H1 (cell line): ENCODE data around the gene LPCAT1. TPM values are rescaled to one million over a fixed set of nuclear protein-coding genes. Genes with fewer than 3 reads are reported as not detected.
"Not testable (repeated sequence)": the region's sequence is repeated elsewhere in the genome, so short reads cannot be mapped to it uniquely, and the experiment has no call there.

Source experiments
- CTCF ChIA-PET: fragments of 300-600 bp; sonication (Branson Sonifier 250); formaldehyde crosslinking; loops from one replicate; lab custom pipeline; 2021; ENCODE audit not compliant: partially characterized antibody; lab: Charles Lee
- POLR2A ChIA-PET: fragments of 300-600 bp; sonication (Branson Sonifier 250); formaldehyde crosslinking; loops from one replicate; lab custom pipeline; 2021; ENCODE audit warnings: inconsistent platforms; ENCODE audit not compliant: partially characterized antibody; lab: Charles Lee
- DNase-seq, 2 experiments: peaks; one replicate each; pipeline versions ENCODE4 v3.0.0 to v3.0.0-alpha.2; 2010 to 2022; ENCODE audit warnings: low spot score in 2 of 2, low read depth in 1 of 2, mixed read lengths in 1 of 2
- FAIRE-seq: peaks from 2 replicates; lab custom pipeline; 2011; peaks lifted over from hg19 to GRCh38; lab: Jason Lieb, UNC
- H2AFZ ChIP-seq: 2 replicates; pipeline ENCODE4 v1.8.1; 2012; ENCODE audit warnings: low read length, inconsistent platforms
- H2AK5ac ChIP-seq: 2 replicates; pipeline ENCODE4 v1.6.1; 2013; ENCODE audit warnings: low read depth, low read length
- H2BK120ac ChIP-seq: replicated peaks from 2 replicates; pipeline ENCODE3; 2013; ENCODE audit warnings: low read depth, low read length, inconsistent platforms
- H2BK12ac ChIP-seq: 2 replicates; pipeline ENCODE4 v1.6.1; 2013; ENCODE audit warnings: low read depth, low read length
- H2BK15ac ChIP-seq: 2 replicates; pipeline ENCODE4 v1.6.1; 2013; ENCODE audit warnings: low read length
- H2BK20ac ChIP-seq: 2 replicates; pipeline ENCODE4 v1.6.1; 2013; ENCODE audit warnings: low read length
- H2BK5ac ChIP-seq: 2 replicates; pipeline ENCODE4 v1.6.1; 2013; ENCODE audit warnings: low read depth, low read length
- H3K14ac ChIP-seq: 2 replicates; pipeline ENCODE4 v1.6.1; 2013; ENCODE audit warnings: inconsistent platforms; ENCODE audit not compliant: insufficient read length
- H3K18ac ChIP-seq: 2 replicates; pipeline ENCODE4 v1.6.1; 2013; ENCODE audit warnings: low read length; ENCODE audit errors: extremely low read depth
- H3K23ac ChIP-seq: 2 replicates; pipeline ENCODE4 v1.6.1; 2013; ENCODE audit warnings: inconsistent platforms; ENCODE audit not compliant: insufficient read length
- H3K23me2 ChIP-seq: 2 replicates; pipeline ENCODE4 v1.6.1; 2013; ENCODE audit warnings: low read depth, low read length
- H3K27ac ChIP-seq: 2 replicates; pipeline ENCODE4 v1.6.1; 2011; ENCODE audit warnings: low read depth, low read length, inconsistent platforms
- H3K27me3 ChIP-seq, 4 experiments: replicated peaks in 1 of 4; 1 replicate in 1 of 4; 2 replicates in 3 of 4; pipeline versions ENCODE4 v1.6.1 to v1.8.1; 2011 to 2013; ENCODE audit warnings: low read length in 3 of 4, mild to moderate bottlenecking in 3 of 4, inconsistent platforms in 2 of 4, mixed read lengths in 2 of 4, moderate library complexity in 1 of 4; ENCODE audit not compliant: control insufficient read depth in 3 of 4, insufficient read depth in 3 of 4; ENCODE audit errors: extremely low read depth in 1 of 4
- H3K36me3 ChIP-seq, 4 experiments: 2 replicates each; pipeline versions ENCODE4 v1.6.1 to v1.8.1; 2011 to 2013; ENCODE audit warnings: mild to moderate bottlenecking in 4 of 4, low read length in 3 of 4, moderate library complexity in 2 of 4, control low read depth in 1 of 4, inconsistent platforms in 1 of 4; ENCODE audit not compliant: insufficient read depth in 4 of 4, control insufficient read depth in 2 of 4
- H3K4ac ChIP-seq: replicated peaks from 2 replicates; pipeline ENCODE3; 2013; ENCODE audit warnings: low read length, low read depth, mixed read lengths, inconsistent platforms; ENCODE audit not compliant: insufficient read length
- H3K4me1 ChIP-seq, 4 experiments: replicated peaks in 1 of 4; 1 replicate in 1 of 4; 2 replicates in 3 of 4; pipeline versions ENCODE4 v1.6.1 to v1.8.1; 2011 to 2013; ENCODE audit warnings: low read length in 3 of 4, inconsistent platforms in 2 of 4, mixed read lengths in 1 of 4; ENCODE audit not compliant: insufficient read depth in 4 of 4, control insufficient read depth in 3 of 4
- H3K4me2 ChIP-seq, 2 experiments: 2 replicates each; pipeline versions ENCODE4 v1.6.1 to v1.8.1; 2011 to 2013; ENCODE audit warnings: low read depth in 2 of 2, low read length in 2 of 2, control low read depth in 1 of 2, inconsistent platforms in 1 of 2, mild to moderate bottlenecking in 1 of 2; ENCODE audit not compliant: insufficient read depth in 1 of 2
- H3K4me3 ChIP-seq, 4 experiments: fragments of 200-600, 300-600 bp in 1 of 4; sonication (generic), shearing (Covaris generic), sonication (Bioruptor Twin) in 1 of 4; 2 replicates each; pipeline versions ENCODE4 v1.5.1 to v1.8.1; 2011 to 2016; ENCODE audit warnings: low read length in 4 of 4, low read depth in 3 of 4, control low read depth in 2 of 4, inconsistent platforms in 2 of 4, mild to moderate bottlenecking in 2 of 4, mixed read lengths in 1 of 4, moderate library complexity in 1 of 4; ENCODE audit not compliant: insufficient read depth in 2 of 4; ENCODE audit errors: extremely low read depth in 1 of 4
- H3K56ac ChIP-seq: replicated peaks from 2 replicates; pipeline ENCODE3; 2013; ENCODE audit warnings: low read depth, mild to moderate bottlenecking, mixed read lengths, low read length, inconsistent platforms; ENCODE audit not compliant: insufficient read length
- H3K79me1 ChIP-seq: 2 replicates; pipeline ENCODE4 v1.6.1; 2013; ENCODE audit warnings: low read depth, low read length, control low read depth
- H3K79me2 ChIP-seq, 2 experiments: 2 replicates each; pipeline versions ENCODE4 v1.6.1 to v1.8.1; 2012 to 2013; ENCODE audit warnings: low read length in 2 of 2, mild to moderate bottlenecking in 2 of 2, inconsistent platforms in 1 of 2; ENCODE audit not compliant: insufficient read depth in 2 of 2, control insufficient read depth in 1 of 2
- H3K9ac ChIP-seq, 4 experiments: replicated peaks in 1 of 4; 1 replicate in 1 of 4; 2 replicates in 3 of 4; pipeline versions ENCODE4 v1.6.1 to v1.8.1; 2011 to 2013; ENCODE audit warnings: low read depth in 3 of 4, low read length in 3 of 4, control low read depth in 2 of 4, mild to moderate bottlenecking in 2 of 4, moderate library complexity in 2 of 4, inconsistent platforms in 1 of 4; ENCODE audit errors: extremely low read depth in 1 of 4
- H3K9me3 ChIP-seq, 2 experiments: 2 replicates each; pipeline versions ENCODE4 v1.6.1 to v1.8.1; 2012 to 2013; ENCODE audit warnings: mild to moderate bottlenecking in 2 of 2, moderate library complexity in 2 of 2, control low read depth in 1 of 2, inconsistent platforms in 1 of 2, low read depth in 1 of 2, low read length in 1 of 2, mixed read lengths in 1 of 2; ENCODE audit not compliant: insufficient read depth in 2 of 2
- H4K20me1 ChIP-seq, 2 experiments: replicated peaks in 1 of 2; 2 replicates each; pipeline versions ENCODE3 to v1.8.1; 2011 to 2013; ENCODE audit warnings: inconsistent platforms in 2 of 2, low read length in 2 of 2, mild to moderate bottlenecking in 1 of 2; ENCODE audit not compliant: insufficient read depth in 2 of 2, control insufficient read depth in 1 of 2
- H4K5ac ChIP-seq: 2 replicates; pipeline ENCODE4 v1.6.1; 2013; ENCODE audit warnings: low read length, low read depth, mixed read lengths, inconsistent platforms; ENCODE audit not compliant: insufficient read length
- H4K8ac ChIP-seq: 2 replicates; pipeline ENCODE4 v1.8.0; 2013; ENCODE audit warnings: mild to moderate bottlenecking, moderate library complexity, low read length, inconsistent platforms; ENCODE audit not compliant: insufficient read depth; ENCODE audit errors: extremely low read depth
- H4K91ac ChIP-seq: replicated peaks from 2 replicates; pipeline ENCODE3; 2013; ENCODE audit warnings: low read length, mixed read lengths, inconsistent platforms; ENCODE audit not compliant: insufficient read length
- CHD2 ChIP-seq: IDR thresholded peaks from 2 replicates; pipeline ENCODE4 v1.6.1; 2012; ENCODE audit warnings: low read length, improper control_type of control experiment
- MAX ChIP-seq: IDR thresholded peaks from 2 replicates; pipeline ENCODE4 v1.6.1; 2012; ENCODE audit warnings: inconsistent platforms
- POLR2A ChIP-seq, 2 experiments: IDR thresholded peaks; 1 replicate in 1 of 2; 2 replicates in 1 of 2; pipeline ENCODE4 v1.6.1; 2011; ENCODE audit warnings: low read depth in 2 of 2, low read length in 2 of 2, mild to moderate bottlenecking in 2 of 2; ENCODE audit errors: control extremely low read depth in 1 of 2
- POLR2AphosphoS5 ChIP-seq: IDR thresholded peaks from 2 replicates; pipeline ENCODE4 v1.6.1; 2011; ENCODE audit warnings: low read depth, low read length
- RAD21 ChIP-seq, 2 experiments: IDR thresholded peaks in 1 of 2; conservative IDR thresholded peaks in 1 of 2; 2 replicates each; pipeline ENCODE4 v1.6.1; 2011; ENCODE audit warnings: low read depth in 2 of 2, low read length in 2 of 2, improper control_type of control experiment in 1 of 2, inconsistent platforms in 1 of 2, mild to moderate bottlenecking in 1 of 2, moderate library complexity in 1 of 2
- RBBP5 ChIP-seq: IDR thresholded peaks from 2 replicates; pipeline ENCODE4 v1.7.1; 2012; ENCODE audit warnings: low read depth, mild to moderate bottlenecking, inconsistent platforms, low read length, moderate library complexity, borderline replicate concordance
- SIN3A ChIP-seq, 2 experiments: IDR thresholded peaks in 1 of 2; conservative IDR thresholded peaks in 1 of 2; 2 replicates each; pipeline ENCODE4 v1.6.1; 2011 to 2012; ENCODE audit warnings: low read length in 2 of 2, improper control_type of control experiment in 1 of 2, low read depth in 1 of 2, mild to moderate bottlenecking in 1 of 2
- SP1 ChIP-seq: IDR thresholded peaks from 2 replicates; pipeline ENCODE4 v1.6.1; 2011; ENCODE audit warnings: low read depth, low read length
- TAF1 ChIP-seq: IDR thresholded peaks from 2 replicates; pipeline ENCODE4 v1.6.1; 2011; ENCODE audit warnings: mild to moderate bottlenecking, low read depth, low read length
- TBP ChIP-seq: IDR thresholded peaks from 2 replicates; pipeline ENCODE4 v1.6.1; 2011; ENCODE audit warnings: low read depth, low read length, improper control_type of control experiment
- TCF12 ChIP-seq: IDR thresholded peaks from 2 replicates; pipeline ENCODE4 v1.6.1; 2011; ENCODE audit warnings: low read depth, mild to moderate bottlenecking, low read length
- YY1 ChIP-seq: IDR thresholded peaks from 2 replicates; pipeline ENCODE4 v1.6.1; 2011; ENCODE audit warnings: low read depth, mild to moderate bottlenecking, low read length
- WGBS, 2 experiments: shearing (Covaris generic) in 1 of 2; methylation state at CpG; one replicate each; pipeline versions ENCODE4 v1.1.6 to v1.1.7; 2013 to 2015; ENCODE audit warnings: low lambda C conversion rate in 2 of 2, mixed read lengths in 2 of 2, inconsistent platforms in 1 of 2, low coverage in 1 of 2, missing lambda C conversion rate in 1 of 2; ENCODE audit not compliant: insufficient replicate concordance in 2 of 2, insufficient coverage in 1 of 2, insufficient read length in 1 of 2; ENCODE audit errors: extremely low coverage in 1 of 2, missing lambda C conversion rate in 1 of 2; 5-methylcytosine and 5-hydroxymethylcytosine counted together
- polyA plus RNA-seq, 7 experiments: library from polyadenylated mRNA; depleted of rRNA in 3 of 7; stranded (reverse) in 5 of 7; unstranded in 2 of 7; fragments of >200 nt in 5 of 7; fragments of 200-250 nt in 2 of 7; gene quantifications; 1 replicate in 5 of 7; 2 replicates in 1 of 7; 4 replicates in 1 of 7; pipeline versions ENCODE4 v1.2.1 to v1.2.3, GENCODE V29; 2011 to 2013; ENCODE audit warnings: missing spikeins in 2 of 7, mixed read lengths in 2 of 7
- total RNA-seq: library from RNA; stranded (reverse); fragmentation: NEBNext Ultra II Directional; extraction: Animal tissue kit (Norgen Biotek cat#: 25700); gene quantifications from 2 replicates; pipeline ENCODE4 v1.2.1, GENCODE V29; 2021

LPCAT1 gene
- total and polyA plus RNA-seq, 2 of the 8 experiments (the other 6 are each of a cell fraction or from before 2014, with no cell fraction given), result 107 to 260 TPM

GRCh38 chr5:1514819-1515310 lies 8.9 kb downstream of the LPCAT1 start:
- POLR2A ChIA-PET, result interaction anchor here (0.7 to 3.9 kb wide), 17 partner anchors 9 to 358 kb away, joined by 3 to 54 read pairs (median 5); partner anchors contain the start of gene LPCAT1
- H3K18ac ChIP-seq, result peak overlapping the region; percentile 100
- CTCF ChIA-PET, result interaction anchor here (3.0 to 3.9 kb wide), 2 partner anchors 13 to 80 kb away, joined by 10 to 34 read pairs; no protein-coding TSS in a partner anchor
- TF ChIP-seq SP1 (peak; percentile 97), TCF12 (peak; percentile 85), RAD21 (IDR thresholded peaks at IDR 0.05 in 1 of 2, conservative IDR thresholded peaks at IDR 0.05 in 1 of 2; ENCODE audit: low read depth in 2 of 2, low read length in 2 of 2) (peak; percentile 0 to 17; a peak in 1 of 4 replicates), CHD2 (peak; percentile 70; the same call in 1 of the 2 replicates), POLR2AphosphoS5 (peak; percentile 35; the same call in 1 of the 2 replicates), TBP (peak; percentile 35; the same call in 1 of the 2 replicates), RBBP5 (peak; percentile 88; the same call in 1 of the 2 replicates), YY1 (peak; percentile 47; the same call in 1 of the 2 replicates), TAF1 (peak; percentile 41; the same call in 1 of the 2 replicates), MAX (peak; percentile 56; the same call in 1 of the 2 replicates), POLR2A (IDR thresholded peaks at IDR 0.05; ENCODE audit: control extremely low read depth in 1 of 2, low read depth in 2 of 2, low read length in 2 of 2) (peak in 1 of 2 experiments; percentile 77; a peak in 2 of 3 replicates), SIN3A (conservative IDR thresholded peaks at IDR 0.05 in 1 of 2, IDR thresholded peaks at IDR 0.05 in 1 of 2; ENCODE audit: low read depth in 1 of 2, low read length in 2 of 2) (0 out of 4 replicates have a peak, but pooled peaks of 1 of the 2 experiments have one; percentile 1)

More at GRCh38 chr5:1514819-1515310, 8.9 kb downstream of the LPCAT1 start:
- Histone ChIP-seq H3K4me1 (peaks cover 17 to 76% (median 59%) of the 10 kb centered on the region in 4 experiments), H3K4ac (peak overlapping the region; percentile 90), H2BK5ac (peak overlapping the region; percentile 100), H4K5ac (peak overlapping the region; percentile 95), H3K36me3 (peaks cover 8 to 53% (median 13%) of the 10 kb centered on the region in 4 experiments), H4K91ac (peak overlapping the region; percentile 100), H2BK12ac (peak overlapping the region; percentile 97; the same call in 1 of the 2 replicates), H3K9ac (peak overlapping the region in 2 of 4 experiments; percentile 65 to 71; a peak in 4 of 7 replicates), H3K27ac (peak overlapping the region; percentile 95), H4K20me1 (peaks cover 12 to 34% of the 10 kb centered on the region in 2 experiments), H2BK20ac (0 out of 2 replicates have a peak overlapping the region, but pooled peaks have one; percentile 99), H3K4me2 (peak overlapping the region; percentile 48 to 64), H3K79me1 (peaks cover 29% of the 10 kb centered on the region), H4K8ac (peak overlapping the region; percentile 88), H3K4me3 (peak overlapping the region in 3 of 4 experiments; percentile 17 to 46 (median 24); a peak in 5 of 8 replicates), H3K56ac (peak overlapping the region; percentile 75), H3K79me2 (peaks cover 38 to 86% of the 10 kb centered on the region in 2 experiments)
- peak; percentile 66 for FAIRE-seq
- not testable (repeated sequence) for H2BK15ac ChIP-seq, H2AK5ac ChIP-seq, H2AFZ ChIP-seq, H3K23ac ChIP-seq, H2BK120ac ChIP-seq, H3K14ac ChIP-seq, H3K9me3 ChIP-seq, H3K23me2 ChIP-seq, H3K27me3 ChIP-seq
- 2% methylated on average over 11 of the region's 11 CpGs; no CpG with 5 or more reads in 1 of the 2 experiments for WGBS, 2 experiments
- DNase-seq, result peak; percentile 91 to 92
